Suprapubic skin (tissue), 4 donors: ENCODE measurements around the gene BMF.

ENCODE experiments used
- EP300 ChIP-seq: sonication (generic); formaldehyde crosslinking; IDR thresholded peaks from one replicate; pipeline ENCODE4 v1.6.1; 2017; ENCODE audit warnings: antibody characterized with exemption
- POLR2AphosphoS5 ChIP-seq, 3 donors: sonication (generic); formaldehyde crosslinking; IDR thresholded peaks; one replicate each; pipeline ENCODE4 v1.6.1; 2017; ENCODE audit warnings: antibody characterized with exemption in 3 of 3
- TF ChIP-seq, protein P1 (sequence below), 2 donors: fragments of 200-600 bp in 1 of 2; fragments of 450-650 bp in 1 of 2; sonication (generic) in 1 of 2; IDR thresholded peaks; one replicate each; pipeline ENCODE4 v1.5.1; 2016 to 2019; ENCODE audit warnings: antibody characterized with exemption in 2 of 2, mild to moderate bottlenecking in 1 of 2, moderate library complexity in 1 of 2

DNA sequence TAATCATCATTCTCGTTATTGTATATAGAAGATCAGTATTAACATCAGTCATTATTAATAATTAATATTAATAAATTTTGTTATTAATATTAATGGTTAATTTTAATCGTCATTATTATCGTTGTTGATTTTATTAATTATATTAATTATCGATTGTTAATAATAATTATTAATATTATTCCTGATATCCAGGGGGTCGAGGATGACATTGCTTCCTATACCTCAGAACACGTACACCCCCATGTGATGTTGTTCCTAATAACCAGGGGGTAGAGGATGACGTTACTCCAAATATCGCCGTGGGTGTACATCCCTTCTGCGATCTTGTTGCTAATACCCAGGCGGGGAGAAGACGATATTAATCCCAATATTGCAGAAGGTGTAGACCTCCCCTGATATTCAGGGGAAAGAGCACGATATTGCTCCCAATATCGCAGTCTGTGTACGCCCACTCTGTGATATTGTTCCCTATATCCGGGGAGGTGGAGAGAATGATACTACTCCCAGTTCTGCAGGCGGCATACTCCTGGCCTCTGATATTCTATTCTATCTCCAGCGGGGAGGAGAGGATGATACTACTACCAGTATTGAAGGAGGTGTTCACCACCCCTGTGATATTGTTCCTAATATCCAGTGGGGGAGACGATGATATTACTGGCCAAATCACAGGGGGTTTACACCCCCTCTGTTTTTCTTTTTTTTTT is 22.3 kb upstream of the BMF start:
- TF ChIP-seq, protein P1, sequence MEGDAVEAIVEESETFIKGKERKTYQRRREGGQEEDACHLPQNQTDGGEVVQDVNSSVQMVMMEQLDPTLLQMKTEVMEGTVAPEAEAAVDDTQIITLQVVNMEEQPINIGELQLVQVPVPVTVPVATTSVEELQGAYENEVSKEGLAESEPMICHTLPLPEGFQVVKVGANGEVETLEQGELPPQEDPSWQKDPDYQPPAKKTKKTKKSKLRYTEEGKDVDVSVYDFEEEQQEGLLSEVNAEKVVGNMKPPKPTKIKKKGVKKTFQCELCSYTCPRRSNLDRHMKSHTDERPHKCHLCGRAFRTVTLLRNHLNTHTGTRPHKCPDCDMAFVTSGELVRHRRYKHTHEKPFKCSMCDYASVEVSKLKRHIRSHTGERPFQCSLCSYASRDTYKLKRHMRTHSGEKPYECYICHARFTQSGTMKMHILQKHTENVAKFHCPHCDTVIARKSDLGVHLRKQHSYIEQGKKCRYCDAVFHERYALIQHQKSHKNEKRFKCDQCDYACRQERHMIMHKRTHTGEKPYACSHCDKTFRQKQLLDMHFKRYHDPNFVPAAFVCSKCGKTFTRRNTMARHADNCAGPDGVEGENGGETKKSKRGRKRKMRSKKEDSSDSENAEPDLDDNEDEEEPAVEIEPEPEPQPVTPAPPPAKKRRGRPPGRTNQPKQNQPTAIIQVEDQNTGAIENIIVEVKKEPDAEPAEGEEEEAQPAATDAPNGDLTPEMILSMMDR (IDR thresholded peaks at IDR 0.05): no peak
- TF ChIP-seq POLR2AphosphoS5 (IDR thresholded peaks at IDR 0.05): no peak
- TF ChIP-seq EP300: no peak
